ENCODE measurements around the gene RNF112. TPM values are rescaled to one million over a fixed set of nuclear protein-coding genes. Genes with fewer than 3 reads are reported as not detected.
"Not testable (repeated sequence)": the region's sequence is repeated elsewhere in the genome, so short reads cannot be mapped to it uniquely, and the experiment has no call there.

Gene RNF112
- total and polyA plus RNA-seq, 10 donors: 1.3 to 7.6 (median 2.5) TPM

GRCh38 chr17:19431691-19432090, 20.7 kb downstream of the RNF112 start:
- DNase-seq: no peak

GRCh38 chr17:19433255-19433654, 22.2 kb downstream of the RNF112 start:
- WGBS, 5 donors: 81 to 88% (median 84%) methylated on average over 5 of the region's 5 CpGs
- no peaks in the 10 kb centered on the region for H3K27me3 ChIP-seq (replicated peaks in 1 of 7)
- no peak overlapping the region for H3K27ac ChIP-seq
- H3K36me3 ChIP-seq: no peaks in the 10 kb centered on the region
- H3K9me3 ChIP-seq: no peaks in the 10 kb centered on the region
- no peak for DNase-seq
- intact Hi-C loops (cut with DNase I; ENCODE audit: low total_unique reads): no loop called here
- H3K4me1 ChIP-seq: no peaks in the 10 kb centered on the region
- TF ChIP-seq POLR2AphosphoS5 (IDR thresholded peaks at IDR 0.05) (no peak), POLR2A (IDR thresholded peaks at IDR 0.05) (no peak), CTCF (IDR thresholded peaks at IDR 0.05 in 8 of 11, conservative IDR thresholded peaks at IDR 0.05 in 3 of 11) (no peak)
- no peak overlapping the region for H3K4me3 ChIP-seq

More at GRCh38 chr17:19431691-19432090, 20.7 kb downstream of the RNF112 start:
- no peak for TF ChIP-seq POLR2A (IDR thresholded peaks at IDR 0.05)
- TF ChIP-seq CTCF (IDR thresholded peaks at IDR 0.05 in 8 of 11, conservative IDR thresholded peaks at IDR 0.05 in 3 of 11): no peak
- no peak for TF ChIP-seq POLR2AphosphoS5 (IDR thresholded peaks at IDR 0.05)
- Histone ChIP-seq H3K27me3 (replicated peaks in 1 of 7) (no peaks in the 10 kb centered on the region), H3K36me3 (no peaks in the 10 kb centered on the region), H3K4me3 (no peak overlapping the region), H3K27ac (no peak overlapping the region), H3K4me1 (no peaks in the 10 kb centered on the region), H3K9me3 (no peaks in the 10 kb centered on the region)
- intact Hi-C loops (cut with DNase I; ENCODE audit: low total_unique reads): no loop called here
- 77 to 88% (median 86%) methylated on average over 3 of the region's 3 CpGs for WGBS, 5 donors

GRCh38 chr17:19433727-19434340, 22.8 kb downstream of the RNF112 start:
- no peak for TF ChIP-seq POLR2A (IDR thresholded peaks at IDR 0.05)
- no peak for TF ChIP-seq POLR2AphosphoS5 (IDR thresholded peaks at IDR 0.05)
- TF ChIP-seq CTCF (IDR thresholded peaks at IDR 0.05 in 8 of 11, conservative IDR thresholded peaks at IDR 0.05 in 3 of 11): peak in 1 of 11 experiments; percentile 10

GRCh38 chr17:19440421-19440820, 29.4 kb downstream of the RNF112 start:
- Histone ChIP-seq H3K36me3 (no peaks in the 10 kb centered on the region), H3K27me3 (replicated peaks in 1 of 7) (no peaks in the 10 kb centered on the region), H3K4me3 (no peak overlapping the region), H3K9me3 (peaks cover 0 to 28% (median 20%) of the 10 kb centered on the region in 8 donors), H3K4me1 (no peaks in the 10 kb centered on the region), H3K27ac (no peak overlapping the region)
- WGBS, 5 donors: 10 to 30% (median 18%) methylated on average over 1 of the region's 1 CpG
- no peak for TF ChIP-seq POLR2AphosphoS5 (IDR thresholded peaks at IDR 0.05)
- TF ChIP-seq CTCF (IDR thresholded peaks at IDR 0.05 in 8 of 11, conservative IDR thresholded peaks at IDR 0.05 in 3 of 11): no peak
- TF ChIP-seq POLR2A (IDR thresholded peaks at IDR 0.05): no peak
- intact Hi-C loops (cut with DNase I; ENCODE audit: low total_unique reads): no loop called here
- no peak for DNase-seq

More at GRCh38 chr17:19433727-19434340, 22.8 kb downstream of the RNF112 start:
- no peaks in the 10 kb centered on the region for H3K27me3 ChIP-seq (replicated peaks in 1 of 7)
- no peak overlapping the region for H3K27ac ChIP-seq
- H3K4me3 ChIP-seq: no peak overlapping the region
- H3K36me3 ChIP-seq: no peaks in the 10 kb centered on the region
- no peaks in the 10 kb centered on the region for H3K9me3 ChIP-seq
- no peaks in the 10 kb centered on the region for H3K4me1 ChIP-seq
- intact Hi-C loops (cut with DNase I; ENCODE audit: low total_unique reads): no loop called here
- no peak for DNase-seq
- 81 to 96% (median 91%) methylated on average over 2 of the region's 2 CpGs for WGBS, 5 donors

GRCh38 chr17:19441288-19441687, 30.3 kb downstream of the RNF112 start:
- peaks cover 0 to 30% (median 21%) of the 10 kb centered on the region in 8 donors for H3K9me3 ChIP-seq
- intact Hi-C loops (cut with DNase I; ENCODE audit: low total_unique reads); H3K4me1 ChIP-seq; DNase-seq; H3K27me3 ChIP-seq (replicated peaks in 1 of 7); H3K27ac ChIP-seq; H3K4me3 ChIP-seq; H3K36me3 ChIP-seq: not testable (repeated sequence)
- 93 to 100% (median 96%) methylated on average over 3 to 22 of the region's 25 CpGs for WGBS, 5 donors
